GM21515 (cell line): ENCODE results near the gene AGPS.
"Not testable (repeated sequence)": the region's sequence is repeated elsewhere in the genome, so short reads cannot be mapped to it uniquely, and the experiment has no call there.

Experiments
- ATAC-seq: cut with Tn5 transposase; IDR thresholded peaks from one replicate; pipeline ENCODE4 v1.9.1; 2021; ENCODE audit not compliant: unreplicated experiment

The AGPS gene

GRCh38 chr2:177410629-177411028 lies 18.1 kb downstream of the AGPS start:
- ATAC-seq, result not testable (repeated sequence)

GRCh38 chr2:177413703-177414102 lies 21.1 kb downstream of the AGPS start:
- no peak for ATAC-seq

- ATAC-seq, result no peak
These were observed 26.7 kb downstream of the AGPS start for GRCh38 chr2:177419274-177419673.

GRCh38 chr2:177422271-177422670 lies 29.7 kb downstream of the AGPS start:
- ATAC-seq, result no peak

DNA sequence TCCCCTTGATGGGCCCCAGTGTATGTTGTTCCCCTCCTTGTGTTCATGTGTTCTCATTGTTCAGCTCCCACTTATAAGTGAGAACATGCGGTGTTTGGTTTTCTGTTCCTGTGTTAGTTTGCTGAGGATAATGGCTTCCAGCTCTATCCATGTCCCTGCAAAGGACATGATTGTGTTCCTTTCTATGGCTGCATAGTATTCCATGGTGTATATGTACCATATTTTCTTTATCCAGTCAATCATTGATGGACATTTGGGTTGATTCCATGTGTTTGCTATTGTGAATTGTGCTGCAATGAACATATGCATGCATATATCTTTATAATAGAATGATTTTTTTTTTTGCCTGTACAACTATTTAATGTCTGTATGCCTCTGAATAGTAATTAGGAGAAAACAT lies 31.5 kb downstream of the AGPS start:
- ATAC-seq, result not testable (repeated sequence)

DNA sequence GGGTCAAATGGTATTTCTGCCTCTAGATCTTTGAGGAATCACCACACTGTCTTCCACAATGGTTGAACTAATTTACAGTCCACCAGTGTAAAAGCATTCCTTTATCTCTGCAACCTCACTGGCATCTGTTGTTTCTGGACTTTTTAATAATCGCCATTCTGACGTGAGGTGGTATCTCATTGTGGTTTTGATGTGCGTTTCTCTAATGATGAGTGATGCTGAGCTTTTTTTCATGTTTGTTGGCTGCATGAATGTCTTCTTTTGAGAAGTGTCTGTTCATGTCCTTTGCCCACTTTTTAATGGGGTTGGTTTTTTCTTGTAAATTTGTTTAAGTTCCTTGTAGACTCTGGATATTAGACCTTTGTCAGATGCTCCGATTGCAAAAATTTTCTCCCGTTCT lies 32.0 kb downstream of the AGPS start:
- not testable (repeated sequence) for ATAC-seq

- ATAC-seq, result no peak
These were observed 34.7 kb downstream of the AGPS start for GRCh38 chr2:177427316-177427715.

- ATAC-seq, result not testable (repeated sequence)
These were observed 35.4 kb downstream of the AGPS start for GRCh38 chr2:177427936-177428335.

- ATAC-seq, result no peak
These were observed 37.2 kb downstream of the AGPS start for GRCh38 chr2:177429688-177430325.

DNA sequence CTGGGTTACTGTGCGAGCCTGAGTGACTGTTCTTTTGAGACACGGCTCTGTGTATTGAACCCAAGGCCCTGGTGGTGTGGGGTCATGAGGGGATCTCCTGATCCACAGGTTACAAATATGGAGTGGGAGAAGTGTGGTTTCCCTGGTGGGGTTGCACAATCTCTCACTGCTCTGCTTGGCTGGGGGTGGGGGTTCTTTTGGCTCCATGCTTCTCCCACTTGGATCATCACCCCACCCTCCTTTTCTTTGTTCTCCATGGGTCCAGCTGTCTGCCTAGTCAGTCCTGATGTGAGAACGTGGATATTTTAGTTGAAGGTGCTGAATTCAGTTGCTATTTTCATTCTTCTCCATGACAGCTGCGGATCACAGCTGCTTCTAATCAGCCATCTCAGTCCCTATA lies 37.8 kb downstream of the AGPS start:
- ATAC-seq, result no peak

DNA sequence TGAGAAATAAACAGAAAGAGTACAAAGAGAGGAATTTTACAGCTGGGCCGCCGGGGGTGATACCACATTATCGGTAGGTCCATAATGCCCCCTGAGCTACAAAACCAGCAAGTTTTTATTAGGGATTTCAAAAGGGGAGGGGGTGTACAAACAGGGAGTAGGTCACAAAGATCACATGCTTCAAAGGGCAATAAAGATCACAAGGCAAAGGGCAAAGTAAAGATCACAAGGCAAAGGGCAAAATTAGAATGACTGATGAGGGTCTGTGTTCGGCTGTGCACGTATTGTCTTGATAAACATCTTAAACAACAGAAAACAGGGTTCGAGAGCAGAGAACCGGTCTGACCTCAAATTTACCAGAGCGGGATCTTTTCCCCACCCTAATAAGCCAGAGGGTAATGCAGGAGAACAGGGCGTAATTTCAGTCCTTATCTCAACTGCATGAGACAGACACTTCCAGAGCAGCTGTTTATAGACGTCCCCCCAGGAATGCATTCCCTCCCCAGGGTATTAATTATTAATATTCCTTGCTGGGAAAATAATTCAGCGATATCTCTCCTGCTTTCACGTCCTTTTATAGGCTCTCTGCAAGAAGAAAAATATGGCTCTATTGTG lies 38.6 kb downstream of the AGPS start:
- ATAC-seq, result not testable (repeated sequence)

DNA sequence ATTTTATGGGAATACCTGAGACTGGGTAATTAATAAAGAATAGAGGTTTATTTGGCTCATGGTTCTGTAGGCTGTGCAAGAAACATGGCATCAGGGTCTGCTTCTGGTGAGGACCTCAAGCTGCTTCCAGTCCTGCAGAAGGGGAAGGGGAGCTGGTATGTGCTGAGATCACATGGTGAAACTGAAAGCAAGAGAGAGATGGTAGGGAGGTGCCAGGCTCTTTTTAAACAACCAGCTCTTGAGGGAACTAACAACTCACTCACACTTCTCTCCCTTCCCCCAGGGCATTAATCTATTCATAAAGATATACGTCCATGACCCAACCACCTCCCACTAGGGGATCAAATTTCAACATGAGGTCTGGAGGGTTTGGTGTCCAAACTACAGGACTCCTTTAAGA lies 40.1 kb downstream of the AGPS start:
- ATAC-seq, result no peak

- no peak for ATAC-seq
These were observed 40.8 kb downstream of the AGPS start for GRCh38 chr2:177433402-177433801.

- ATAC-seq, result no peak
These were observed 41.9 kb downstream of the AGPS start for GRCh38 chr2:177434475-177434874.

DNA sequence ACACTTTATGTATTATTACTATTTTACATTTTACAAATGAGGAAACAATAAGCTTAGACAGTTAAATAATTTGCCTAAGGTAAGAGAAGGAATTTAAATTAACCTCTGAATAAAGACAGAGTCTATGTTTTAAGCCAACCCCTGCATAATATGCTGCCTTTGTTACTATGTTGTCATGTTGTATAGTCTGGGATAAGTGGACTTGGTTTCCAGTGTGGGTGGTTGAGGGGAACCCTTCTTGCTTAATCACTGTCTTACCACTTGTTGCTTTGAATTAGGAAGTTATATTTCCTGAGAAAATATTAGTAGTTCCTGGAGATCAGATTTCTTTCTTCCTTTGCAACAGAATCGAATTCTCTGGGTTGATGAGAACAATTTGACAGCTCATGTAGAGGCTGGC lies 52.6 kb downstream of the AGPS start:
- no peak for ATAC-seq

GRCh38 chr2:177448031-177448430 lies 55.5 kb downstream of the AGPS start:
- no peak for ATAC-seq

DNA sequence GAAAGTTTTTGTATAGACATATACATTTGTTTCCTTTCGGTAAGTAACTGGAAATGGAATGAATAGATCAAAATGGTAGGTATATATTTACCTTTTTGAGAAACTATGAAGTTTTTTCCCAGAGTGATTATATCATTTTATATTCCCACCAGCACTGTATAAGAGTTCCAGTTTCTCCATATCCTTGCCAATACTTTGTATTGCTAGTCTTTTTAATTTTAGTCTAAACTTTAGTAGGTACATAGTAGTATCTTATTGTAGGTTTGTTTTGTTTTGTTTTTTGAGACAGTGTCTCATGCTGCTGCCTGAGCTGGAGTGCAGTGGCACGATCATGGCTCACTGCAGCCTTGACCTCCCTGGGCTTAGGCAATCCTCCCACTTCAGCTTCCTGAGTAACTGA lies 56.6 kb downstream of the AGPS start:
- ATAC-seq, result no peak

GRCh38 chr2:177455187-177455586 lies 62.6 kb downstream of the AGPS start:
- no peak for ATAC-seq

GRCh38 chr2:177459756-177460155 lies 67.2 kb downstream of the AGPS start:
- ATAC-seq, result not testable (repeated sequence)

DNA sequence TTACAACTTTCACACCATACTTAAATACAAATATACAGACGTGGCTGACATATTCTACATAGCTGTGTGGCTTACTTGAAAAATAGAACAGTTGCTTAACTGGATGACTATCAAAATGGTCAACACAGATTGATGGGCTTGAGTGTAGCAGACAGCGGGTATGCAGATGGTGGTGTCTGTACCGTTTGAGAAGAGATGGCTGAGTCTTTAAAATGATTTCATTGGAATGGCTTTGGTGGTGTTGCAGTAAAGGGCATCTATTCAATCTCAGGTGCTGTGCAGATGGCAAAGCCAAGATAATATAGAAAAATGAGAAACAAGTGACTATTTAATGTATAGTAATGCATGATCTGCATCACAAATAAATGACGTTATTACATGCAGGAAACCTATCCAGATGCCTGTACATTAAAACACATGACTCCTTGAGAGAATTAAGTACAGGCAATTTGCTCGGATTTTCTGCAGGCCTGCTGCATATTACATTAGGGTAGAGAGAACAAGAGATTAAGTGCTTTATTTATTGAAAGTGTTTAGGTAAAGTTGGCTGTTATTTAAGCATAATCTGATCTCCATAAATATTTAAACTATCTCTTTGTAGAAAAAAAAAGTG lies 68.5 kb downstream of the AGPS start:
- ATAC-seq, result no peak

- ATAC-seq, result no peak
These were observed 72.0 kb downstream of the AGPS start for GRCh38 chr2:177464549-177464948.

DNA sequence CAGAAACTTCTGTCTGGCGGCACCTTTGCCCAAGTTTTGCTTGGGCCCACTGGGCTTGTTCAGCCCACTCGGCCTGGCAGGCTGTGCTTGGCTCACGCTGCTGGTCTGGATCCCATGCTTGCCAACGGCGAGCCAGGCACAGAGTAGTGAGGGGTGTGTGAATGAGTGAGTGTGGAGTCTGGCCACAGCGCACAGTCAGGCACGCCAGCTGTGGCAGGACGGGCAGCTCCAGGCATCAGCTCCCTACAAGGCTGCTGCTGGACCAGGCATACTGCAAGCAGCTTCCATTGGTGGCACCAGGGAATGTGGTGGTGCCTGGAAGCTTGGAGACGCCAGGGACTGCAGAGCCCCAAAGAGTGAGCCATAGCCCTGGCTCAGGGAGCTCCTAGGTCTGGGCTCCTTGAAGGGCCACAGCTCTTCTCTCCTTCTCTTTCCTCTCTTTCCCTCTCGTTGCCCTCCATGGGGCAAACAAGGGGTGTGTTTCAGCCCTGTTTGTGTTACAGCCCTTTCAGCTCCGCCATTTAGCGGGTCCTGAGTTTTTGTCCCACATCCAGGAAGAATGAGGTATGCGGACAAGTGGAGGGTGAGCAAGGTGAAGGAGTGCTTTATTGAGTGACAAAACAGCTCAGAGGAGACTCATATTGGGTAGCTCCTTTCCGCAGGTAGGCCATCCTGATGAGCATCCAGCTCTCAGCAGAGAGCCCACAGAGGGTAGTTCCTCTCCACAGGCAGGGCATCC lies 73.0 kb downstream of the AGPS start:
- ATAC-seq, result no peak
